K562 (cell line): ENCODE results near the gene USH1G. TPM values are rescaled to one million over a fixed set of nuclear protein-coding genes. Genes with fewer than 3 reads are reported as not detected.

Source experiments
- CLOCK ChIP-seq: fragments of 250-450 bp; sonication (Bioruptor Pico); IDR thresholded peaks from 2 replicates; pipeline ENCODE4 v1.4.0; 2020; ENCODE audit warnings: mild to moderate bottlenecking, moderate library complexity, borderline replicate concordance
- DPF2 ChIP-seq: fragments of 450-650 bp; IDR thresholded peaks from 2 replicates; pipeline ENCODE4 v1.6.1; 2016
- ETV6 ChIP-seq, 3 experiments: fragments of 150-350 bp in 1 of 3; sonication (generic) in 1 of 3; formaldehyde crosslinking in 1 of 3; IDR thresholded peaks; 2 replicates each; pipeline versions ENCODE4 v1.6.1 to v1.8.0; 2014 to 2022; ENCODE audit warnings: borderline replicate concordance in 2 of 3, low read depth in 2 of 3, antibody characterized with exemption in 1 of 3, low read length in 1 of 3, mild to moderate bottlenecking in 1 of 3, missing genetic modification reagents in 1 of 3
- FOXM1 ChIP-seq, 2 experiments: fragments of 450-650 bp in 1 of 2; sonication (generic) in 1 of 2; formaldehyde crosslinking in 1 of 2; IDR thresholded peaks; 2 replicates each; pipeline versions ENCODE4 v1.6.1 to v1.9.0; 2017 to 2022; ENCODE audit warnings: low read depth in 2 of 2, mild to moderate bottlenecking in 2 of 2, missing genetic modification reagents in 1 of 2, moderate library complexity in 1 of 2
- MEF2D ChIP-seq: conservative IDR thresholded peaks from 2 replicates; pipeline ENCODE4 v1.6.1; 2016; ENCODE audit warnings: low read depth, missing genetic modification characterization, missing compliant biosample characterization
- MEIS2 ChIP-seq: fragments of 450-650 bp; IDR thresholded peaks from 2 replicates; pipeline ENCODE4 v1.6.1; 2014; ENCODE audit warnings: mild to moderate bottlenecking; ENCODE audit not compliant: partially characterized antibody
- MTA1 ChIP-seq: fragments of 450-650 bp; IDR thresholded peaks from 2 replicates; pipeline ENCODE4 v1.6.1; 2017; ENCODE audit warnings: borderline replicate concordance
- NFXL1 ChIP-seq: fragments of 450-650 bp; formaldehyde crosslinking; IDR thresholded peaks from 2 replicates; pipeline ENCODE4 v1.4.0; 2021; ENCODE audit warnings: mild to moderate bottlenecking
- NR2C2 ChIP-seq, 2 experiments: fragments of 200-800 bp in 1 of 2; sonication (Bioruptor generic) in 1 of 2; sonication (generic) in 1 of 2; formaldehyde crosslinking in 1 of 2; IDR thresholded peaks; 2 replicates each; pipeline versions ENCODE4 v1.6.1 to v1.8.0; 2016 to 2022; ENCODE audit warnings: mild to moderate bottlenecking in 1 of 2, missing compliant biosample characterization in 1 of 2, missing genetic modification characterization in 1 of 2, missing genetic modification reagents in 1 of 2
- NR3C1 ChIP-seq: sonication (generic); formaldehyde crosslinking; IDR thresholded peaks from 2 replicates; pipeline ENCODE4 v1.8.1; 2022; ENCODE audit warnings: missing genetic modification reagents
- RUNX1 ChIP-seq: sonication (generic); IDR thresholded peaks from 2 replicates; pipeline ENCODE4 v1.6.1; 2016; ENCODE audit warnings: antibody characterized with exemption, low read depth
- SNRNP70 ChIP-seq: fragments of 200-400 bp; formaldehyde crosslinking; optimal IDR thresholded peaks from 2 replicates; pipeline ENCODE3; 2017; ENCODE audit warnings: low read depth, low read length
- SREBF1 ChIP-seq: fragments of 150-350 bp; IDR thresholded peaks from 2 replicates; pipeline ENCODE4 v1.6.1; 2014; ENCODE audit warnings: antibody characterized with exemption, low read depth, low read length, borderline replicate concordance
- U2AF2 ChIP-seq: fragments of 200-400 bp; formaldehyde crosslinking; optimal IDR thresholded peaks from 2 replicates; pipeline ENCODE3; 2017; ENCODE audit warnings: low read depth, mild to moderate bottlenecking, low read length
- ZNF23 ChIP-seq: fragments of 250-450 bp; sonication (Bioruptor Pico); IDR thresholded peaks from 2 replicates; pipeline ENCODE4 v1.4.0; 2020; ENCODE audit warnings: mild to moderate bottlenecking
- ZNF263 ChIP-seq: sonication (generic); formaldehyde crosslinking; IDR thresholded peaks from 2 replicates; pipeline ENCODE4 v1.8.0; 2022; ENCODE audit warnings: mild to moderate bottlenecking, missing genetic modification reagents, borderline replicate concordance
- ZNF274 ChIP-seq: IDR thresholded peaks from 2 replicates; pipeline ENCODE4 v1.6.1; 2011; ENCODE audit warnings: low read depth, mild to moderate bottlenecking, low read length, moderate library complexity, borderline replicate concordance
- ZNF518B ChIP-seq: fragments of 250-450 bp; sonication (Bioruptor Pico); IDR thresholded peaks from 2 replicates; pipeline ENCODE4 v1.5.0; 2021; ENCODE audit warnings: mild to moderate bottlenecking, moderate library complexity
- ZNF77 ChIP-seq: fragments of 250-450 bp; sonication (Bioruptor Pico); IDR thresholded peaks from 2 replicates; pipeline ENCODE4 v1.5.0; 2020
- polyA plus RNA-seq, 8 experiments: library from polyadenylated mRNA; depleted of rRNA in 4 of 8; stranded (reverse) in 5 of 8; unstranded in 3 of 8; fragments of >200 nt; fragmentation: Nextera tagmentation in 2 of 8; fragmentation: Illumina TruSeq in 1 of 8; extraction: Ambion mirVana in 2 of 8; extraction: Trizol in 1 of 8; gene quantifications; 2 replicates each; pipeline versions ENCODE4 v1.2.1 to v1.2.3, GENCODE V29; 2011 to 2014; ENCODE audit warnings: inconsistent platforms in 1 of 8, missing spikeins in 1 of 8
- total RNA-seq, 7 experiments: library from RNA; depleted of rRNA in 6 of 7; stranded (reverse); fragments of >200 nt in 6 of 7; fragmentation: Illumina TruSeq in 2 of 7; extraction: Trizol in 2 of 7; gene quantifications; 2 replicates each; pipeline versions ENCODE4 v1.2.1 to v1.2.3, GENCODE V29; 2011 to 2021; ENCODE audit warnings: low replicate concordance in 1 of 7
- TF ChIP-seq, protein P1 (sequence below): fragments of 250-450 bp; sonication (Bioruptor Pico); IDR thresholded peaks from 2 replicates; pipeline ENCODE4 v1.8.0; 2021; ENCODE audit warnings: borderline replicate concordance, mild to moderate bottlenecking, moderate library complexity; ENCODE audit not compliant: poor library complexity, severe bottlenecking

The USH1G gene
- total and polyA plus RNA-seq, 9 of the 15 experiments (the other 6 are each of a cell fraction or from before 2014, with no cell fraction given): 0.22 to 1.00 (median 0.64) TPM; not detected in 2

DNA sequence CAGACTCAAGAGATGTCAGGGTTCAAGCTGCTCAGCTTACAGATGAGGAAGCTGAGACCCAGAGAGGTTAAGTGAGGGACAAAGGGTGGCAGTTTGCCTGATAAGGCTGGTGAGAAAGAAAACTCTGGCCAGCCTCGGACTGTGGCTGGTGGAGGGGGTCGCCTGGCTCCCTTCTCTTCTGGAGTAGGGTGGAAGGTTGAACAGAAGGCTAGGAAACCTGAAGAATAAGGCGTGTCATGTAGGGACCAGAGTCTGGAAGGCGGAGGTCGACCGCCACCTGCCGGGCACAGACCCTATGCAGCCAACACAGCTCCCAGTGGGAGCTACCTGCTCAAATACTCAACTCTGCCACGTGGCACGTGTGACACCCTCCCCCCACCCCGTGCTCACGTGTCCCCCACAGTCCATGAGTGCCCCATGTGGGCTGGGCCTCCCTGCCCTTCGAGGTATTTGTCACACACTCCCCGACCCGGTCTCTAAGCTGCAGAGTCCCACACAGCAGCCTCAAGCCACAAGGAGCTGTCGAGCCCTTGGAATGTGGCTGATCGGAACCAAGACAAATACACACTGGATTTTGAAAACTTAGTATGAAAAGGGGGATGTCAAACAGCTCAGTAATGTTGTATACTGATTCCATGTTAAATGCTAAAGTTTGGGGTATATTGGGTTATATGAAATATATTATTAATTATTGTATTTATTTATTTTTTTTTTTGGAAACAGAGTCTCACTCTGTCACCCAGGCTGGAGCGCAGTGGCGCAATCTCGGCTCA lies 37.7 kb upstream of the USH1G start (continued):
- TF ChIP-seq MEIS2 (peak; percentile 3), NR3C1 (CRISPR knock-in tag) (no peak), FOXM1 (IDR thresholded peaks at IDR 0.05; ENCODE audit: low read depth) (no peak), FOXM1 (CRISPR knock-in tag; IDR thresholded peaks at IDR 0.05; ENCODE audit: low read depth) (0 out of 2 replicates have a peak, but pooled peaks have one; percentile 54), U2AF2 (no peak), NFXL1 (no peak), MEF2D (tag) (no peak), MTA1 (peak; percentile 82), RUNX1 (no peak), SREBF1 (peak; percentile 63; the same call in 1 of the 2 replicates), DPF2 (peak; percentile 45; the same call in 1 of the 2 replicates), NR2C2 (CRISPR knock-in tag; IDR thresholded peaks at IDR 0.05) (peak; percentile 61; the same call in 1 of the 2 replicates), NR2C2 (tag; IDR thresholded peaks at IDR 0.05) (no peak), ETV6 (IDR thresholded peaks at IDR 0.05; ENCODE audit: borderline replicate concordance in 1 of 2, low read depth in 2 of 2, low read length in 1 of 2) (no peak), ETV6 (CRISPR knock-in tag; IDR thresholded peaks at IDR 0.05; ENCODE audit: borderline replicate concordance) (peak; percentile 43; the same call in 1 of the 2 replicates), ZNF274 (no peak), ZNF23 (CRISPR knock-in tag) (no peak), ZNF518B (CRISPR knock-in tag) (no peak), CLOCK (CRISPR knock-in tag) (0 out of 2 replicates have a peak, but pooled peaks have one; percentile 62), ZNF263 (CRISPR knock-in tag) (peak; percentile 52; the same call in 1 of the 2 replicates), ZNF77 (no peak), SNRNP70 (no peak)
- TF ChIP-seq, protein P1, sequence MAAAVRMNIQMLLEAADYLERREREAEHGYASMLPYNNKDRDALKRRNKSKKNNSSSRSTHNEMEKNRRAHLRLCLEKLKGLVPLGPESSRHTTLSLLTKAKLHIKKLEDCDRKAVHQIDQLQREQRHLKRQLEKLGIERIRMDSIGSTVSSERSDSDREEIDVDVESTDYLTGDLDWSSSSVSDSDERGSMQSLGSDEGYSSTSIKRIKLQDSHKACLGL (CRISPR knock-in tag): no peak
